Gastrocnemius medialis (tissue), 4 donors: ENCODE data around the gene SSPN.

Experiments
- CTCF ChIP-seq, 5 experiments: fragments of 450-650 bp in 3 of 5; fragments of 200-600 bp in 2 of 5; sonication (generic) in 2 of 5; IDR thresholded peaks in 4 of 5; conservative IDR thresholded peaks in 1 of 5; 1 replicate in 4 of 5; 2 replicates in 1 of 5; pipeline ENCODE4 v1.5.1; 2016 to 2019; ENCODE audit warnings: antibody characterized with exemption in 5 of 5, mild to moderate bottlenecking in 3 of 5, moderate library complexity in 3 of 5
- POLR2A ChIP-seq, 2 donors: fragments of 450-650 bp; IDR thresholded peaks; one replicate each; pipeline ENCODE4 v1.6.1; 2017; ENCODE audit warnings: antibody characterized with exemption in 2 of 2, mild to moderate bottlenecking in 2 of 2, moderate library complexity in 2 of 2

- TF ChIP-seq CTCF (IDR thresholded peaks at IDR 0.05 in 4 of 5, conservative IDR thresholded peaks at IDR 0.05 in 1 of 5) (no peak), POLR2A (IDR thresholded peaks at IDR 0.05) (no peak)
Observed at GRCh38 chr12:26252946-26253345, 57.6 kb downstream of the SSPN start.
